ENCODE data around the gene NT5M. TPM values are rescaled to one million over a fixed set of nuclear protein-coding genes. Genes with fewer than 3 reads are reported as not detected.

NT5M gene
- total and polyA plus RNA-seq, 2 donors (not counting 1 experiment from before 2014, with no cell fraction given), result 0.37 to 1.2 TPM

DNA sequence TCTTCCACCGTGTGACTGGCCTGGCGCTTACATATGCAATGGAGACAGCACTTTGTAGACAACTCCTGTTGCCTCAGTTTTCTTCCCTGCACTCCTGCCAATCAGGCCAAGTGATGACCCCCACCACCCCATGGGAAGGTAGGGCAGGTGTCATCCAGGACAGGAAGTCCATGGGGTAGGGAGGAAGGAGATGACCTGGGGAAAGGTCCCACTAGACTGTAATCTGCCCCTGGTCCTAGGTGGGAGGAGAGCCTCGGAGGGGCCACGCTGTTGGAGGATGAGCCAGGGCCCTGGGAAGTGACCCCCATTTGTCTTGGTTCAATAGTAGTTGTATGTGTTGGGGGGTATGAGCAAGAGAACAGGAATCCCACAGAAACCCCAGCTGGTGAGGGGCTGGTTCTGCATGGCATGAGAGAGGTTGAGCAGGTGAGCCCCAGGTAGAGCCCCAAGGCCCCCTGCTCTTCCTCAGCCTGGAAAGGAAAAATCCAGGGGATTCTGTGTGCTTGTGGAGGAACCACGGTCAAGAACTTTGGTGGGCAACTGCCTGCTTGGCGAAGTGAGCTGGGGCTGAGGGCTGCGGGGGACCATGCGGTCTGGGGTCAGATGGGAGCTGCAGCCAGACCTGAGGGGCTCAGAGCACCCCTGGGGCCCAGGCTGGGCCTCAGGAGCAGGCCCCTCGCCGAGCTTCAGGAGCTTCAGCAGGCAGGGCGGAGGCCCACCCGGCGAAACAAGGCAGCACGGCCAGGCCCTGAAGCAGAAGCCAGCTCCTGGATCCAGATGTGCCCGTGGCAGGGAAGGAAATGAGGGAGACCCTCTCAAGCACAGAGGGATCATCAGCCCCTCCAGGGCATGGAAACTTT lies 50.7 kb downstream of the NT5M start:
- Histone ChIP-seq H3K9ac (ENCODE audit: insufficient read depth, low read length) (no peak overlapping the region), H3K27me3 (ENCODE audit: control insufficient read depth, insufficient read depth, low read length) (no peaks in the 10 kb centered on the region), H3K4me3 (replicated peaks in 1 of 4; ENCODE audit: control extremely low read depth in 1 of 4, insufficient read depth in 1 of 4, low read depth in 3 of 4, low read length in 4 of 4) (no peak overlapping the region), H3K36me3 (ENCODE audit: control insufficient read depth, insufficient read depth, low read length) (no peaks in the 10 kb centered on the region), H3K4me1 (ENCODE audit: control insufficient read depth, extremely low read depth, insufficient read depth, low read length) (peaks cover 11% of the 10 kb centered on the region), H3K9me3 (ENCODE audit: control insufficient read depth, insufficient read depth, low read depth, low read length) (no peaks in the 10 kb centered on the region), H4K20me1 (ENCODE audit: control insufficient read depth, extremely low read depth, insufficient read depth, low read length) (no peaks in the 10 kb centered on the region), H3K27ac (ENCODE audit: insufficient read depth, low read length) (no peak overlapping the region), H3K79me2 (ENCODE audit: control insufficient read depth, insufficient read depth, low read length) (no peaks in the 10 kb centered on the region), H2AFZ (ENCODE audit: low read length) (no peak overlapping the region), H3K4me2 (ENCODE audit: extremely low read depth, insufficient read depth, low read length) (no peak overlapping the region)
- TF ChIP-seq, protein P1, sequence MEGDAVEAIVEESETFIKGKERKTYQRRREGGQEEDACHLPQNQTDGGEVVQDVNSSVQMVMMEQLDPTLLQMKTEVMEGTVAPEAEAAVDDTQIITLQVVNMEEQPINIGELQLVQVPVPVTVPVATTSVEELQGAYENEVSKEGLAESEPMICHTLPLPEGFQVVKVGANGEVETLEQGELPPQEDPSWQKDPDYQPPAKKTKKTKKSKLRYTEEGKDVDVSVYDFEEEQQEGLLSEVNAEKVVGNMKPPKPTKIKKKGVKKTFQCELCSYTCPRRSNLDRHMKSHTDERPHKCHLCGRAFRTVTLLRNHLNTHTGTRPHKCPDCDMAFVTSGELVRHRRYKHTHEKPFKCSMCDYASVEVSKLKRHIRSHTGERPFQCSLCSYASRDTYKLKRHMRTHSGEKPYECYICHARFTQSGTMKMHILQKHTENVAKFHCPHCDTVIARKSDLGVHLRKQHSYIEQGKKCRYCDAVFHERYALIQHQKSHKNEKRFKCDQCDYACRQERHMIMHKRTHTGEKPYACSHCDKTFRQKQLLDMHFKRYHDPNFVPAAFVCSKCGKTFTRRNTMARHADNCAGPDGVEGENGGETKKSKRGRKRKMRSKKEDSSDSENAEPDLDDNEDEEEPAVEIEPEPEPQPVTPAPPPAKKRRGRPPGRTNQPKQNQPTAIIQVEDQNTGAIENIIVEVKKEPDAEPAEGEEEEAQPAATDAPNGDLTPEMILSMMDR (conservative IDR thresholded peaks at IDR 0.05 in 1 of 2, IDR thresholded peaks at IDR 0.05 in 1 of 2; ENCODE audit: low read depth in 1 of 2, low read length in 2 of 2), result no peak
- no peak for TF ChIP-seq EZH2 (IDR thresholded peaks at IDR 0.05; ENCODE audit: low read length, missing control alignments)
- DNase-seq (ENCODE audit: low read depth in 2 of 2), result no peak

- Histone ChIP-seq H3K27me3 (ENCODE audit: control insufficient read depth, insufficient read depth, low read length) (no peaks in the 10 kb centered on the region), H3K36me3 (ENCODE audit: control insufficient read depth, insufficient read depth, low read length) (no peaks in the 10 kb centered on the region), H3K79me2 (ENCODE audit: control insufficient read depth, insufficient read depth, low read length) (no peaks in the 10 kb centered on the region), H3K9me3 (ENCODE audit: control insufficient read depth, insufficient read depth, low read depth, low read length) (no peaks in the 10 kb centered on the region), H3K4me1 (ENCODE audit: control insufficient read depth, extremely low read depth, insufficient read depth, low read length) (peaks cover 11% of the 10 kb centered on the region), H3K4me2 (ENCODE audit: extremely low read depth, insufficient read depth, low read length) (no peak overlapping the region), H3K9ac (ENCODE audit: insufficient read depth, low read length) (no peak overlapping the region), H4K20me1 (ENCODE audit: control insufficient read depth, extremely low read depth, insufficient read depth, low read length) (no peaks in the 10 kb centered on the region), H3K27ac (ENCODE audit: insufficient read depth, low read length) (no peak overlapping the region), H3K4me3 (replicated peaks in 1 of 4; ENCODE audit: control extremely low read depth in 1 of 4, insufficient read depth in 1 of 4, low read depth in 3 of 4, low read length in 4 of 4) (no peak overlapping the region), H2AFZ (ENCODE audit: low read length) (no peak overlapping the region)
- DNase-seq (ENCODE audit: low read depth in 2 of 2), result peak; percentile 36 to 61
- TF ChIP-seq, protein P1 (conservative IDR thresholded peaks at IDR 0.05 in 1 of 2, IDR thresholded peaks at IDR 0.05 in 1 of 2; ENCODE audit: low read depth in 1 of 2, low read length in 2 of 2), result peak; percentile 74 to 86
- no peak for TF ChIP-seq EZH2 (IDR thresholded peaks at IDR 0.05; ENCODE audit: low read length, missing control alignments)
Measured at GRCh38 chr17:17354560-17355349, 51.6 kb downstream of the NT5M start.

- no peak overlapping the region for H3K4me3 ChIP-seq (replicated peaks in 1 of 4; ENCODE audit: control extremely low read depth in 1 of 4, insufficient read depth in 1 of 4, low read depth in 3 of 4, low read length in 4 of 4)
- no peak for TF ChIP-seq EZH2 (IDR thresholded peaks at IDR 0.05; ENCODE audit: low read length, missing control alignments)
- TF ChIP-seq, protein P1 (conservative IDR thresholded peaks at IDR 0.05 in 1 of 2, IDR thresholded peaks at IDR 0.05 in 1 of 2; ENCODE audit: low read depth in 1 of 2, low read length in 2 of 2), result no peak
- no peak overlapping the region for H3K4me2 ChIP-seq (ENCODE audit: extremely low read depth, insufficient read depth, low read length)
- H3K27ac ChIP-seq (ENCODE audit: insufficient read depth, low read length), result no peak overlapping the region
- peaks cover 11% of the 10 kb centered on the region for H3K4me1 ChIP-seq (ENCODE audit: control insufficient read depth, extremely low read depth, insufficient read depth, low read length)
- no peaks in the 10 kb centered on the region for H4K20me1 ChIP-seq (ENCODE audit: control insufficient read depth, extremely low read depth, insufficient read depth, low read length)
- H3K27me3 ChIP-seq (ENCODE audit: control insufficient read depth, insufficient read depth, low read length), result no peaks in the 10 kb centered on the region
- no peaks in the 10 kb centered on the region for H3K79me2 ChIP-seq (ENCODE audit: control insufficient read depth, insufficient read depth, low read length)
- no peak for DNase-seq (ENCODE audit: low read depth in 2 of 2)
- H2AFZ ChIP-seq (ENCODE audit: low read length), result no peak overlapping the region
- no peaks in the 10 kb centered on the region for H3K9me3 ChIP-seq (ENCODE audit: control insufficient read depth, insufficient read depth, low read depth, low read length)
- H3K36me3 ChIP-seq (ENCODE audit: control insufficient read depth, insufficient read depth, low read length), result no peaks in the 10 kb centered on the region
- H3K9ac ChIP-seq (ENCODE audit: insufficient read depth, low read length), result no peak overlapping the region
Measured at GRCh38 chr17:17355426-17355825, 52.3 kb downstream of the NT5M start.
